Measurements from ENCODE around the gene L1TD1.
"Not testable (repeated sequence)": the region's sequence is repeated elsewhere in the genome, so short reads cannot be mapped to it uniquely, and the experiment has no call there.

L1TD1 gene

DNA sequence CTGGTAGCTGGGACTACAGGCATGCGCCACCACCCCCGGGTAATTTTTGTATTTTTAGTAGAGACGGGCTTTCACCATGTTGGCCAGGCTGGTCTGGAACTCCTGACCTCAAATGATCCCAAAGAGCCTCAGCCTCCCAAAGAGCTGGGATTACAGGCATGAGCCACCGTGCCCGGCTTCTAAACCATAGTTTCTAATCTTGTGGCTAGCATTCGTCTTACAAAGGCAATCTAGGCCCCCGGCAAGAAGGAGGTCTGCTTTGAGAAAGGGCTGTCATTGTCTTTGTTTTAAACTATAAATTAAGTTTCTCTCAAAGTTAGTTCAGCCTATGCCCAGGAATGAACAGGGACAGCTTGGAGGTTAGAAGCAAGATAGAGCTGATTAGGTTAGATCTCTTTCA lies 10.3 kb upstream of the L1TD1 start:
- Mint-ChIP-seq H3K9me3 (no peaks in the 10 kb centered on the region), H3K27ac (no peak overlapping the region), H3K27me3 (peaks cover 6% of the 10 kb centered on the region), H3K36me3 (no peaks in the 10 kb centered on the region), H3K4me3 (no peak overlapping the region), H3K4me1 (no peaks in the 10 kb centered on the region)
- ATAC-seq (ENCODE audit: low read depth) (no peak), DNase-seq (ENCODE audit: low spot score in 2 of 2) (no peak)

- H3K27ac Mint-ChIP-seq; H3K4me3 Mint-ChIP-seq; DNase-seq (ENCODE audit: low spot score in 2 of 2); H3K9me3 Mint-ChIP-seq; ATAC-seq (ENCODE audit: low read depth); H3K27me3 Mint-ChIP-seq; H3K36me3 Mint-ChIP-seq; H3K4me1 Mint-ChIP-seq: not testable (repeated sequence)
Observed at GRCh38 chr1:62185233-62185632, 9.4 kb upstream of the L1TD1 start.

- Mint-ChIP-seq H3K27ac (no peak overlapping the region), H3K4me3 (no peak overlapping the region), H3K4me1 (no peaks in the 10 kb centered on the region), H3K27me3 (peaks cover 6% of the 10 kb centered on the region), H3K36me3 (no peaks in the 10 kb centered on the region), H3K9me3 (no peaks in the 10 kb centered on the region)
- DNase-seq (ENCODE audit: low spot score in 2 of 2) (no peak), ATAC-seq (ENCODE audit: low read depth) (no peak)
Observed at GRCh38 chr1:62185677-62186076, 9.0 kb upstream of the L1TD1 start.

DNA sequence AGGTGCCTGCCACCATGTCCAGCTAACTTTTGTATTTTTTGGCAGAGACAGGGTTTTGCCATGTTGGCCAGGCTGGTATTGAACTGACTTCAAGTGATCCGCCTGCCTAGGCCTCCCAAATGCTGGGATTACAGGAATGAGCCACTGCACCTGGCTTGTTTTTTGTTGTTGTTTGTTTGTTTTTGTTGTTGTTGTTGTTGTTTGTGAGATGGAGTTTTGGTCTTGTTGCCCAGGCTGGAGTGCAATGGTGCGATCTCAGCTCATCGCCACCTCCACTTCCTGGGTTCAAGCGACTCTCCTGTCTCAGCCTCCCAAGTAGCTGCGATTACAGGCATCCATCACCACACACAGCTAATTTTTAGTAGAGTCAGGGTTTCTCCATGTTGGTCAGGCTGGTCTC lies 7.1 kb upstream of the L1TD1 start:
- ATAC-seq (ENCODE audit: low read depth) (no peak), DNase-seq (ENCODE audit: low spot score in 2 of 2) (no peak)
- no peaks in the 10 kb centered on the region for H3K9me3 Mint-ChIP-seq
- H3K27me3 Mint-ChIP-seq, result peaks cover 7% of the 10 kb centered on the region
- H3K36me3 Mint-ChIP-seq, result no peaks in the 10 kb centered on the region
- no peaks in the 10 kb centered on the region for H3K4me1 Mint-ChIP-seq
- no peak overlapping the region for H3K27ac Mint-ChIP-seq
- no peak overlapping the region for H3K4me3 Mint-ChIP-seq

GRCh38 chr1:62188111-62188510 lies 6.5 kb upstream of the L1TD1 start:
- DNase-seq (ENCODE audit: low spot score in 2 of 2), result no peak
- Mint-ChIP-seq H3K36me3 (no peaks in the 10 kb centered on the region), H3K4me1 (no peaks in the 10 kb centered on the region), H3K4me3 (no peak overlapping the region), H3K9me3 (no peaks in the 10 kb centered on the region), H3K27ac (no peak overlapping the region), H3K27me3 (peaks cover 7% of the 10 kb centered on the region)
- ATAC-seq (ENCODE audit: low read depth), result no peak

DNA sequence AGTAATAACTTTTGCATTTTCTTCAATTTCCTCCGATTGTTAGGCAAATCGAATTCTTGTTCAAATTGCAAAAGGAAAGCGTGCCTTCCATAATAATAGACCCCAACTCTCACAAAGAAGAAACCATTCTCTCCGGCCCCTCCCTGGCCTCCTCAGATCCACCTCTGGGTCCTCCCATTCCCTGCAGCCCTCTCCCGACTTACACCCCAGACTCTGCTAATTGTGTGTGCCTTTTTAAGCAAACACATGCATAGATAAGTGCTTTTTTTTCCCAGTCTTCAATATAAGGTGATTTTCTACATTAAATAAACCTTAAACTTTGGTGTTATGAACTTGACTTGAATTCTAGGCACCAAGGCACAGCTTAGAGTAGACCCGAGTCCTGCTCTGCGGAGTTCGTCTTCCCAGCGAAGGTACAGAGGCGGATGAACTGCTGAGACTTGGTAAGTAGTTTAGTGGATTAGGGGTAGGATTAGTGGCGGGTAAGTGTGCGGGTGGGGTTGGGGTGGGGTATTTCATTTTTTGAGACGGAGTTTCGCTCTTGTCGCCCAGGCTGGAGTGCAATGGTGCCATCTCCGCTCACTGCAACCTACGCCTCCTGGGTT lies 1.5 kb downstream of the L1TD1 start:
- H3K36me3 Mint-ChIP-seq, result peaks cover 2% of the 10 kb centered on the region
- H3K9me3 Mint-ChIP-seq, result peaks cover 2% of the 10 kb centered on the region
- peak overlapping the region; percentile 4 for H3K4me3 Mint-ChIP-seq
- H3K4me1 Mint-ChIP-seq, result no peaks in the 10 kb centered on the region
- no peak overlapping the region for H3K27ac Mint-ChIP-seq
- peaks cover 13% of the 10 kb centered on the region for H3K27me3 Mint-ChIP-seq
- no peak for ATAC-seq (ENCODE audit: low read depth)
- DNase-seq (ENCODE audit: low spot score in 2 of 2), result no peak

DNA sequence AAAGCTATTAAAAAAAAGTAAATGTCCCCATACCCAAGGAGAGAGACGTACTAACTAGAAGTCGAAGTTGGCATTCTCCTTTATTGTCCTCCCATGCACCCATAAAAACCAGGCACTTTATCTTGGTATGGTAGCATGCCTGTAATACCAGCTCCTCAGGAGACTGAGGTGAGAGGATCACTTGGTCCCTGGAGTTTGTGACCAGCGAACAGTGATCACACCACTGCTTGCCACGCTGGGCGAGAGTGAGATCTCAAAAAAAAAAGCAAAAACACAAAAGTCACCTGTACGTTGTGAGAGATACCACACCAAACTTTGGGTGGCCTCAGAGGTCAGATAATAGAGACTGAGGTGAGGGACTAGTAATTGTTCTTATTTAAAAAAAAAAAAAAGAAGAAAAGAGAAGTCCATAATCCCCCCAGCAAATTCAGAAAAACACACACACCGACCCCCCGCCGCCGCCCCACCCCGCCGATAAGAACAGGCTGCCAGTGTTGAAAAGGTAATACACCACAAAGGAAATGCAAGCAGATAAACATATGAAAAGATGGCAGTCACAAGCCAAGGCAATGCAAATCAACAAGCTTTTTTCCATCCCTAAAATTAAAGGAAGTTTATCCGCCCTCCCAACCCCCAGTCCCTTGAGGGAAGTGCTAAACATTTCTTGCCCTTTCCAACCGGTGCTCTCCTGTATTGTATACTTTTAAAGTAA lies 3.6 kb downstream of the L1TD1 start:
- Mint-ChIP-seq H3K36me3 (peaks cover 2% of the 10 kb centered on the region), H3K27me3 (peaks cover 13% of the 10 kb centered on the region), H3K9me3 (peaks cover 2% of the 10 kb centered on the region), H3K27ac (no peak overlapping the region), H3K4me3 (no peak overlapping the region), H3K4me1 (no peaks in the 10 kb centered on the region)
- no peak for ATAC-seq (ENCODE audit: low read depth)
- DNase-seq (ENCODE audit: low spot score in 2 of 2), result no peak

DNA sequence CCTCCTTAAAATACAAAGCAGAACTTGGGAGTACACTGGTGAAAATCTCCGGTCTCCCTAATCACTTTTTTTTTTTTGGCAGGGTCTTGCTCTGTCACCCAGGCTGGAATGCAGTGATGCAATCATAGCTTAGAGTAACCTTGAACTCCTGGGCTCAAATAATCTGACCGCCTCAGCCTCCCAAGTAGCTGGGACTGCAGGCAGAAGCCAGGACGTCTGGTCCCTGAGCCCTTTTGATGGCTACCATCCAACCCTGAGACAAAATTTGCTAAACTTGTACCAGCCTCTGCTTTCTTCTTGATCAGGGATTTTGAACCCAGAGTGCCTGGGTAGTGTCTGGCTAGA lies 4.1 kb downstream of the L1TD1 start:
- ATAC-seq (ENCODE audit: low read depth) (no peak), DNase-seq (ENCODE audit: low spot score in 2 of 2) (no peak)
- H3K27me3 Mint-ChIP-seq, result peaks cover 10% of the 10 kb centered on the region
- H3K27ac Mint-ChIP-seq, result no peak overlapping the region
- H3K9me3 Mint-ChIP-seq, result peaks cover 2% of the 10 kb centered on the region
- no peaks in the 10 kb centered on the region for H3K4me1 Mint-ChIP-seq
- H3K4me3 Mint-ChIP-seq, result no peak overlapping the region
- no peaks in the 10 kb centered on the region for H3K36me3 Mint-ChIP-seq

DNA sequence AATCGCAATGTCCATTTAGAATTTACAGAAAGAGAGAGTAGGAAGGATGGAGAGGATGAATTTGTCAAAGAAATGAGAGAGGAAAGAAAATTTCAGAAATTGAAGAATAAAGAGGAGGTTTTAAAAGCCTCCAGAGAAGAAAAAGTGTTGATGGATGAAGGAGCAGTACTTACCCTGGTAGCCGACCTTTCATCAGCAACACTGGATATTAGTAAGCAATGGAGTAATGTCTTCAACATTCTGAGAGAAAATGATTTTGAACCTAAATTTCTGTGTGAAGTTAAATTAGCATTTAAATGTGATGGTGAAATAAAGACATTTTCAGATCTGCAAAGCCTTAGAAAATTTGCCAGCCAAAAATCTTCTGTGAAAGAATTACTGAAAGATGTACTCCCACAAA lies 12.5 kb downstream of the L1TD1 start:
- Mint-ChIP-seq H3K27ac (no peak overlapping the region), H3K27me3 (peaks cover 4% of the 10 kb centered on the region), H3K36me3 (peaks cover 8% of the 10 kb centered on the region), H3K9me3 (peaks cover 11% of the 10 kb centered on the region), H3K4me1 (no peaks in the 10 kb centered on the region), H3K4me3 (no peak overlapping the region)
- DNase-seq (ENCODE audit: low spot score in 2 of 2), result no peak
- ATAC-seq (ENCODE audit: low read depth), result no peak

- DNase-seq (ENCODE audit: low spot score in 2 of 2) (no peak), ATAC-seq (ENCODE audit: low read depth) (no peak)
- Mint-ChIP-seq H3K4me3 (no peak overlapping the region), H3K27ac (no peak overlapping the region), H3K4me1 (no peaks in the 10 kb centered on the region), H3K36me3 (peaks cover 8% of the 10 kb centered on the region), H3K27me3 (peaks cover 3% of the 10 kb centered on the region), H3K9me3 (peaks cover 11% of the 10 kb centered on the region)
Observed at GRCh38 chr1:62208087-62208486, 13.4 kb downstream of the L1TD1 start.

GRCh38 chr1:62208970-62209369 lies 14.3 kb downstream of the L1TD1 start:
- peaks cover 11% of the 10 kb centered on the region for H3K9me3 Mint-ChIP-seq
- DNase-seq (ENCODE audit: low spot score in 2 of 2), result no peak
- H3K27ac Mint-ChIP-seq, result no peak overlapping the region
- H3K36me3 Mint-ChIP-seq, result peaks cover 8% of the 10 kb centered on the region
- no peak overlapping the region for H3K4me3 Mint-ChIP-seq
- peaks cover 3% of the 10 kb centered on the region for H3K27me3 Mint-ChIP-seq
- H3K4me1 Mint-ChIP-seq, result no peaks in the 10 kb centered on the region
- no peak for ATAC-seq (ENCODE audit: low read depth)

DNA sequence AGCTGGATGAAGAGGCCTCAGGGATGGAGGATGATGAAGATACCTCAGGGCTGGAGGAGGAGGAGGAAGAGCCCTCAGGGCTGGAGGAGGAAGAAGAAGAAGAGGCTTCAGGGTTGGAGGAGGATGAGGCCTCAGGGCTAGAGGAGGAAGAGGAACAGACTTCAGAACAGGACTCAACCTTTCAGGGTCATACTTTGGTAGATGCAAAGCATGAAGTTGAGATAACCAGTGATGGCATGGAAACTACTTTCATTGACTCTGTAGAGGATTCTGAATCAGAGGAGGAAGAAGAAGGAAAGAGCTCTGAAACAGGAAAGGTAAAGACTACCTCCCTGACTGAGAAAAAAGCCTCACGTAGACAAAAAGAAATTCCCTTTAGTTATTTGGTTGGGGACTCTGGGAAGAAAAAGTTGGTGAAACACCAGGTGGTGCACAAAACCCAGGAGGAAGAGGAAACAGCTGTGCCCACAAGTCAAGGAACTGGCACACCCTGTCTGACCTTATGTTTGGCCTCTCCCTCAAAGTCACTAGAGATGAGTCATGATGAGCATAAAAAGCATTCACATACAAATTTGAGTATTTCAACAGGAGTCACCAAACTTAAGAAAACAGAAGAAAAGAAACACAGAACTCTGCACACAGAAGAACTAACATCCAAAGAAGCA lies 15.4 kb downstream of the L1TD1 start:
- ATAC-seq (ENCODE audit: low read depth) (no peak), DNase-seq (ENCODE audit: low spot score in 2 of 2) (no peak)
- peaks cover 12% of the 10 kb centered on the region for H3K9me3 Mint-ChIP-seq
- peaks cover 8% of the 10 kb centered on the region for H3K36me3 Mint-ChIP-seq
- no peaks in the 10 kb centered on the region for H3K4me1 Mint-ChIP-seq
- no peak overlapping the region for H3K4me3 Mint-ChIP-seq
- no peak overlapping the region for H3K27ac Mint-ChIP-seq
- peaks cover 2% of the 10 kb centered on the region for H3K27me3 Mint-ChIP-seq

DNA sequence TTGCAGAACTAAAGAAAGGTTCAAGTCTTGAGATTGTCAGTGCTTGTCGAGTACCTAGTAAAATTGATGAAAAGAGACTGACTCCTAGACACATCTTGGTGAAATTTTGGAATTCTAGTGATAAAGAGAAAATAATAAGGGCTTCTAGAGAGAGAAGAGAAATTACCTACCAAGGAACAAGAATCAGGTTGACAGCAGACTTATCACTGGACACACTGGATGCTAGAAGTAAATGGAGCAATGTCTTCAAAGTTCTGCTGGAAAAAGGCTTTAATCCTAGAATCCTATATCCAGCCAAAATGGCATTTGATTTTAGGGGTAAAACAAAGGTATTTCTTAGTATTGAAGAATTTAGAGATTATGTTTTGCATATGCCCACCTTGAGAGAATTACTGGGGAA lies 16.3 kb downstream of the L1TD1 start:
- no peak for DNase-seq (ENCODE audit: low spot score in 2 of 2)
- peaks cover 2% of the 10 kb centered on the region for H3K27me3 Mint-ChIP-seq
- H3K9me3 Mint-ChIP-seq, result peaks cover 12% of the 10 kb centered on the region
- no peak for ATAC-seq (ENCODE audit: low read depth)
- H3K36me3 Mint-ChIP-seq, result peaks cover 8% of the 10 kb centered on the region
- no peaks in the 10 kb centered on the region for H3K4me1 Mint-ChIP-seq
- H3K4me3 Mint-ChIP-seq, result no peak overlapping the region
- H3K27ac Mint-ChIP-seq, result no peak overlapping the region

GRCh38 chr1:62212411-62212810 lies 17.8 kb downstream of the L1TD1 start:
- ATAC-seq (ENCODE audit: low read depth) (no peak), DNase-seq (ENCODE audit: low spot score in 2 of 2) (no peak)
- H3K27ac Mint-ChIP-seq, result no peak overlapping the region
- H3K27me3 Mint-ChIP-seq, result no peaks in the 10 kb centered on the region
- H3K4me3 Mint-ChIP-seq, result no peak overlapping the region
- peaks cover 11% of the 10 kb centered on the region for H3K9me3 Mint-ChIP-seq
- no peaks in the 10 kb centered on the region for H3K4me1 Mint-ChIP-seq
- peaks cover 6% of the 10 kb centered on the region for H3K36me3 Mint-ChIP-seq

Measured in memory B cell (primary cell).